Omental fat pad (tissue), 4 donors: ENCODE data around the gene TBXAS1. TPM values are rescaled to one million over a fixed set of nuclear protein-coding genes. Genes with fewer than 3 reads are reported as not detected.

Experiments
- ATAC-seq: fragments of 150-250 bp; one replicate; pipeline ENCODE4 v1.9.1; 2016; ENCODE audit warnings: mild to moderate bottlenecking, moderate library complexity; ENCODE audit not compliant: low FRiP score
- DNase-seq: peaks from one replicate; pipeline ENCODE4 v3.0.0-alpha.2; 2019; ENCODE audit warnings: low spot score
- CTCF ChIP-seq, 3 donors: fragments of 450-650 bp; IDR thresholded peaks; one replicate each; pipeline ENCODE4 v1.5.1; 2016 to 2017; ENCODE audit warnings: antibody characterized with exemption in 3 of 3, mild to moderate bottlenecking in 3 of 3, moderate library complexity in 2 of 3
- total RNA-seq, 4 donors: library from RNA; depleted of rRNA; stranded (reverse); fragments of >200 nt; gene quantifications; one replicate each; pipeline ENCODE4 v1.1.0, GENCODE V29; 2016

TBXAS1 gene
- total RNA-seq, 4 donors from 2014 or later, result 22.2 to 63.4 (median 48.6) TPM

GRCh38 chr7:140044251-140044650 is 215.2 kb downstream of the TBXAS1 start:
- DNase-seq (no peak), ATAC-seq (no peak)
- TF ChIP-seq CTCF (IDR thresholded peaks at IDR 0.05), result no peak

GRCh38 chr7:140045697-140046096 is 216.6 kb downstream of the TBXAS1 start:
- DNase-seq (no peak), ATAC-seq (no peak)
- TF ChIP-seq CTCF (IDR thresholded peaks at IDR 0.05), result no peak

GRCh38 chr7:140047197-140047596 is 218.1 kb downstream of the TBXAS1 start:
- ATAC-seq (no peak), DNase-seq (no peak)
- no peak for TF ChIP-seq CTCF (IDR thresholded peaks at IDR 0.05)

- no peak for DNase-seq
- no peak for ATAC-seq
- TF ChIP-seq CTCF (IDR thresholded peaks at IDR 0.05), result no peak
Observed at GRCh38 chr7:140048138-140048537, 219.1 kb downstream of the TBXAS1 start.

GRCh38 chr7:140048989-140049338 is 219.9 kb downstream of the TBXAS1 start:
- ATAC-seq (no peak), DNase-seq (no peak)
- no peak for TF ChIP-seq CTCF (IDR thresholded peaks at IDR 0.05)

- TF ChIP-seq CTCF (IDR thresholded peaks at IDR 0.05), result no peak
- peak; percentile 63 for ATAC-seq
Observed at GRCh38 chr7:140049339-140050024, 220.4 kb downstream of the TBXAS1 start.

GRCh38 chr7:140050100-140050499 is 221.0 kb downstream of the TBXAS1 start:
- no peak for ATAC-seq
- no peak for TF ChIP-seq CTCF (IDR thresholded peaks at IDR 0.05)
- no peak for DNase-seq

More at GRCh38 chr7:140049339-140050024, 220.4 kb downstream of the TBXAS1 start:
- DNase-seq, result no peak
